Measurements from ENCODE around the gene CANT1.
"Not testable (repeated sequence)": the region's sequence is repeated elsewhere in the genome, so short reads cannot be mapped to it uniquely, and the experiment has no call there.

Gene CANT1

DNA sequence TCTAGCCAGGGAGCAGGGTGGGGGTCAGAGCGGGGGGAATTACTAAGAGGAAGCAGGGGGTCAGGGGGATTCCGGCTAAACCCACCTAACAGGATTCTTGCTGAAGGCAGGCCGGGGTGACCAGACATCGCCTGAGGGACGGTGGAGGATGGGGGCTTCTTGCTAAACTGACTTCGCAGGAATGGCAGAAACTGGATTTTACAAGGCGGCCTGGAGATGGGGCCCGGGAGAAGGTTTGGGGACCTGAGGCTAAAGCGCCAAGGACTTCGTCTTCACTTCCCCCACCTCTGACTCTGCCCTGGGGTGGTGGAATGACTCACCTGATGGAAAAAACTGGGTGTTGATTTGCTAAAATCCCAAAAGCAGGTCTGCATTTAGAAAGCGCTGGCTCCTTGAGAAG, 53.3 kb downstream of the CANT1 start:
- no peak for DNase-seq

DNA sequence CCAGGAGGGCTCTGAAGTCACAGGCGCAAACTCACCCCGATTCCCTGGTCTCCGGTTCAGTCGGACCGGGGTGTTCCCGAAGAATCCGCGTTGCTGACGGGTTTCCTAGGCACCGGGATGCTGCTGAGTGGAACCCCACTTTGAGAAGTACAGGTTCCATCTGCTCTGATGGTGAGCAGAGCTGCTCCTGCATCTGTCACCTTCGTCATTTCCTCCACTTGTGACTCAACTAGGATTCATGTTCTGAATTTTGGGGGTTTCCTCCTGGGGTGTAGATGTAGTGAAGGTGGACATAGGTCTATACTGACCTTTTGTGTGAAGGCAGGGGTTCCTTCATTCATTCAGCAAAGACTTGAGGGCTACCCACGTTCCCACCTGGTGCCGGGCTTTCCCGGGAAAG, 54.9 kb downstream of the CANT1 start:
- DNase-seq: no peak

DNA sequence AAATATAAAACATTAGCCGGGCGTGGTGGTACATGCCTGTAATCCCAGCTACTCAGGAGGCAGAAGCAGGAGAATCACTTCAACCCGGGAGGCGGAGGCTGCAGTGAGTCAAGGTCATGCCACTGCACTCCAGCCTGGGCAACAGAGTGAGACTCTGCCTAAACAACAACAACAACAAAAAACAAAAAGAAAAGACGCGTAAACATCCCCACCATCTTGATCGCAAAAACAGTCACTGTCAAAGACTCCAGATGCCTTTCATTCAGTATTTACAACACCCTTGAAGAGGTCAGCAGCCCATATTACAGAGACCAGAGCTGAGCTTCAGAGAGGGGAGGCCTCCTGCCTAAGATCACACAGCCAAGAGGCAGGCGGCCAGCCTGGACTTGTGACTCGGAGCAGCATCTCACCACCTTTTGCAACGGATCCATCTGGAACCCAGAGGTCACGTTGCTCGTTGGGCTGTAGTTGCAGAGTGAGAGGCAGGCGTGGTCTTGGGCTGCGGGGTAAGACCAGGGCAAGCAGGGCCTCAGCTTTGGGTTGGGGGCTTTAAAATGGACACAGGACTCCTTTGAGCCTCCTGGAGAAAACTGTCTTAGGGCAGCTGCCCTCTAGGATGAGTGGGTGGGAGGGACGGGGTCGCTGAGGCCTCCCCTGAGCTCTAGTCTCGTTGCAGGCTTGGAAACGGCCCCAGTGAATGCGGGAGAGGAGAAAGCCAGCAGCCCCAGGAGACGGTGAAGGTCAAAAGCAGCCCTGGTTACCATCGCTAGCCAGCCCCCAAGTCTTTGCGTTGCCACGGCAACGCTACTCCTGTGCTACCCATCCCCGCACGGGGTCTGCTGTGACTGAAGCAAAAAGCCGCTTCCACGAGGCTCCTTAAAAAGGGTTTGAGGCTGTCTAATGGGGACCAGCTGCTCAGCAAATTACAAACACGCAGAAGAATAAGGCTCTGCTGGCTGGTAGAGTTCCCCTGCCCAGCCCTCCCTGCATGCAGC, 55.9 kb downstream of the CANT1 start:
- DNase-seq: no peak

DNA sequence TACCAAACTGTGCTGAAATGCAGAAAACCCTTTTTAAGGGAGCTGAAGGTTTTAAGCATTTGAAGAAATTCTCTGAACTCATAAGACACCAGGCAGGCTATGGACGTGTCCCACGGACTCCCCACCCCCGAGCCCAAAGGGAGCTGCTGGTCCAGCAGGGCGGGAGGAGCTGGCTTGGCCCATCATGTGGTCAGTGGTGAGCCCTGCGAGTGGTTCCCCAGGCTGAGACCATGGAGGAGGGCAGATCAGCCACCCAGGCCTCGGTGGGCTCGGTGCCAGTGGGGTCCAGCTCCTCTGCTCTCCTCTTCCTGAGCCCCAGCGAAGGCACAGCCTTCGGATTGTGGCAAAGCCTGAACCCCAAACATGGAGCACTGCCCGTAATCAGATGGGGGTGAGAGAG, 56.9 kb downstream of the CANT1 start:
- no peak for DNase-seq

GRCh38 chr17:78951967-78952551, 57.5 kb downstream of the CANT1 start:
- no peak for DNase-seq

DNA sequence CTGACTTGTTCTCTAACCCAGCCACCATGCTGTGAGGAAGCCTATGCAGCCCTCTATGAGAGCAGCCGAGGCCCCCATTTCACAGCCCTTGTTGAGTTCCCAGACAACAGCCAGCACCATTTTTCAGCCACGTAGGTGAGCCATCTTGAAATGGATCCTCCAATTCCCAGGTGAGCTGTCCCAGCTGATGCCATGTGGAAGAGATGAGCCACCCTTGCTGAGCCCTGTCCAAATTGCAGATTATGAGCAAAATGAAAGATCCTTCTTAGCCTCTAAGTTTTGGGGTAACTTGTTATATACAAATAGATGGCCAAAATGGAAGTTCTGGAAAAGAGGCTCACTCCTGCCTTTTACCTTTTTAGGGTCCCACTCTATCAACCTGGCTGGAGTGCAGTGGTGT, 58.7 kb downstream of the CANT1 start:
- DNase-seq: no peak

GRCh38 chr17:78947235-78948149, 62.1 kb downstream of the CANT1 start:
- DNase-seq: no peak

GRCh38 chr17:78946631-78947030, 62.9 kb downstream of the CANT1 start:
- no peak for DNase-seq

- DNase-seq: no peak
Observed at GRCh38 chr17:78946131-78946530, 63.4 kb downstream of the CANT1 start.

- not testable (repeated sequence) for DNase-seq
Observed at GRCh38 chr17:78945455-78945854, 64.1 kb downstream of the CANT1 start.

DNA sequence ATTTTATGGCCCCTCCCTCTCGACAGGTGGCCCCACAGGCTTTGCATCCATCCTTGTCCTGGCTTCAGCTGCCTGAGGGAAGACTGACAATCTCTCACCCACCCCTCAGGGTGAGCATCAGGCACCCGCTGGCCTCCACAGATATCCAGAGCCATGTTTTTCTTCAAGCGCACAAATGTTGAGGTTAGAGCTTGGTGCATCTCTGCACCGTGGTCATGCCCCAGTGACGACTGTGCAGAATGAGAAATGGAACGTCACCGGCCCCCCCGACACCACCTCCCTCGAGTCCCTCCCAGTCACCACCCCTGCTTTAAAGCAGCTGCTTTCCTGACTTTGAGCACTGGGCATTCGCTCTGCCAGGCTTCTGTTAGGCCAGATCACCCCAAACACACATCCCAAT, 64.6 kb downstream of the CANT1 start:
- DNase-seq: no peak

- DNase-seq: no peak
Observed at GRCh38 chr17:78944026-78944425, 65.5 kb downstream of the CANT1 start.
